Stomach (tissue), 9 donors: Measurements from ENCODE around the gene THY1. TPM values are rescaled to one million over a fixed set of nuclear protein-coding genes. Genes with fewer than 3 reads are reported as not detected.
"Not testable (repeated sequence)": the region's sequence is repeated elsewhere in the genome, so short reads cannot be mapped to it uniquely, and the experiment has no call there.

ENCODE experiments used
- DNase-seq, 2 donors: peaks; one replicate each; pipeline versions ENCODE4 v3.0.0 to v3.0.0-alpha.2; 2013 to 2019
- H3K27ac ChIP-seq, 5 donors: fragments of 200-600 bp in 4 of 5; sonication (generic) in 4 of 5; one replicate each; pipeline ENCODE4 v1.5.1; 2013 to 2019; ENCODE audit warnings: mild to moderate bottlenecking in 1 of 5, moderate library complexity in 1 of 5
- H3K27me3 ChIP-seq, 3 donors: fragments of 200-600 bp; sonication (generic); one replicate each; pipeline ENCODE4 v1.5.1; 2017 to 2019; ENCODE audit warnings: mixed run types in 1 of 3
- H3K36me3 ChIP-seq, 4 donors: fragments of 200-600 bp; sonication (generic); 1 replicate in 3 of 4; 2 replicates in 1 of 4; pipeline ENCODE4 v1.5.1; 2016 to 2019
- H3K4me1 ChIP-seq, 4 donors: fragments of 200-600 bp; sonication (generic); one replicate each; pipeline ENCODE4 v1.5.1; 2016 to 2019
- H3K4me3 ChIP-seq, 4 donors: fragments of 200-600 bp; sonication (generic) in 3 of 4; one replicate each; pipeline ENCODE4 v1.5.1; 2016 to 2019; ENCODE audit warnings: mild to moderate bottlenecking in 1 of 4
- H3K9me3 ChIP-seq, 4 donors: fragments of 200-600 bp; sonication (generic); one replicate each; pipeline ENCODE4 v1.5.1; 2016 to 2019
- EP300 ChIP-seq: sonication (generic); formaldehyde crosslinking; IDR thresholded peaks from one replicate; pipeline ENCODE4 v1.6.1; 2017; ENCODE audit warnings: antibody characterized with exemption
- POLR2A ChIP-seq, 4 donors: fragments of 450-650 bp; IDR thresholded peaks; one replicate each; pipeline ENCODE4 v1.6.1; 2016; ENCODE audit warnings: antibody characterized with exemption in 4 of 4, control low read depth in 2 of 4, mild to moderate bottlenecking in 1 of 4, moderate library complexity in 1 of 4
- POLR2AphosphoS5 ChIP-seq, 3 donors: sonication (generic); formaldehyde crosslinking; IDR thresholded peaks; one replicate each; pipeline ENCODE4 v1.6.1; 2016; ENCODE audit warnings: antibody characterized with exemption in 3 of 3
- WGBS, 5 donors: extraction: QIAGEN DNeasy Blood & Tissue Kit in 3 of 5; methylation state at CpG; one replicate each; pipeline versions ENCODE4 v1.1.5 to v1.1.7; 2013 to 2018; 5-methylcytosine and 5-hydroxymethylcytosine counted together
- intact Hi-C: fragments of 100-400 bp; cut with DNase I; formaldehyde crosslinking; loops from one replicate; pipeline ENCODE4 v1.15.1; 2023; ENCODE audit warnings: low total_unique reads
- polyA plus RNA-seq, 3 donors: library from polyadenylated mRNA; stranded (reverse); fragments of 200-250 nt; gene quantifications; one replicate each; pipeline ENCODE4 v1.2.3, GENCODE V29; 2013
- total RNA-seq, 5 donors: library from RNA; depleted of rRNA; stranded (reverse); fragments of >200 nt; gene quantifications; one replicate each; pipeline versions ENCODE4 v1.1.0 to v1.2.3, GENCODE V29; 2014 to 2016
- TF ChIP-seq, protein P1 (sequence below), 7 experiments: fragments of 450-650 bp in 4 of 7; fragments of 200-600 bp in 3 of 7; sonication (generic) in 3 of 7; IDR thresholded peaks; one replicate each; pipeline ENCODE4 v1.5.1; 2016 to 2019; ENCODE audit warnings: antibody characterized with exemption in 7 of 7, control low read depth in 2 of 7, mild to moderate bottlenecking in 1 of 7
- donor health status: healthy with polysubstance abuse.
- donor health status: Bipolar disorder and iron deficiency.
- donor health status: healthy.

Gene THY1
- total and polyA plus RNA-seq, 8 donors, result 1.2 to 13.7 (median 7.9) TPM

DNA sequence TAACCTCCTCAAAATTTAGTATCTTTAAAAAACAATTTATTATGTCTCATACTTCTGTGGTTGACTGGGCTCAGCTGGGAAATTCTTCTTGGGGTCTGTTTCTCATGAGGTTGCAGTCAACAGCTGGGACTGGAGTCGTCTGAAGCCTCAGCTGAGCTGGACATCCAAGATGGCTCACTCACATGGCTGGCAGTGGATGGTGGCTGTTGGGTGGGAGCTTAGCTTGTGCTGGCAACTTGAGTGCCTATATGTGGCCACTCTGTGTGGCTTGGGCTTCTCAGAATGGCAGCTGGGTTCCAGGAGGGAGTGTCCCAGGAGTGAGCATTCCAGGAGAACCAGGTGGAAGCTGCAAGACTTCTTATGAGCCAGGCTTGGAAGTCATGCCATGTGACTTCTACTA lies 13.2 kb downstream of the THY1 start:
- H3K27me3 ChIP-seq, result no peaks in the 10 kb centered on the region
- no peaks in the 10 kb centered on the region for H3K9me3 ChIP-seq
- intact Hi-C loops, result no loop called here
- no peaks in the 10 kb centered on the region for H3K36me3 ChIP-seq
- 75 to 91% (median 83%) methylated on average over 1 of the region's 1 CpG for WGBS, 5 donors
- DNase-seq, result no peak
- H3K4me3 ChIP-seq, result no peak overlapping the region
- no peak overlapping the region for H3K27ac ChIP-seq
- TF ChIP-seq POLR2A (IDR thresholded peaks at IDR 0.05) (no peak), POLR2AphosphoS5 (IDR thresholded peaks at IDR 0.05) (no peak), EP300 (no peak)
- TF ChIP-seq, protein P1, sequence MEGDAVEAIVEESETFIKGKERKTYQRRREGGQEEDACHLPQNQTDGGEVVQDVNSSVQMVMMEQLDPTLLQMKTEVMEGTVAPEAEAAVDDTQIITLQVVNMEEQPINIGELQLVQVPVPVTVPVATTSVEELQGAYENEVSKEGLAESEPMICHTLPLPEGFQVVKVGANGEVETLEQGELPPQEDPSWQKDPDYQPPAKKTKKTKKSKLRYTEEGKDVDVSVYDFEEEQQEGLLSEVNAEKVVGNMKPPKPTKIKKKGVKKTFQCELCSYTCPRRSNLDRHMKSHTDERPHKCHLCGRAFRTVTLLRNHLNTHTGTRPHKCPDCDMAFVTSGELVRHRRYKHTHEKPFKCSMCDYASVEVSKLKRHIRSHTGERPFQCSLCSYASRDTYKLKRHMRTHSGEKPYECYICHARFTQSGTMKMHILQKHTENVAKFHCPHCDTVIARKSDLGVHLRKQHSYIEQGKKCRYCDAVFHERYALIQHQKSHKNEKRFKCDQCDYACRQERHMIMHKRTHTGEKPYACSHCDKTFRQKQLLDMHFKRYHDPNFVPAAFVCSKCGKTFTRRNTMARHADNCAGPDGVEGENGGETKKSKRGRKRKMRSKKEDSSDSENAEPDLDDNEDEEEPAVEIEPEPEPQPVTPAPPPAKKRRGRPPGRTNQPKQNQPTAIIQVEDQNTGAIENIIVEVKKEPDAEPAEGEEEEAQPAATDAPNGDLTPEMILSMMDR (IDR thresholded peaks at IDR 0.05), result no peak
- H3K4me1 ChIP-seq, result no peaks in the 10 kb centered on the region

DNA sequence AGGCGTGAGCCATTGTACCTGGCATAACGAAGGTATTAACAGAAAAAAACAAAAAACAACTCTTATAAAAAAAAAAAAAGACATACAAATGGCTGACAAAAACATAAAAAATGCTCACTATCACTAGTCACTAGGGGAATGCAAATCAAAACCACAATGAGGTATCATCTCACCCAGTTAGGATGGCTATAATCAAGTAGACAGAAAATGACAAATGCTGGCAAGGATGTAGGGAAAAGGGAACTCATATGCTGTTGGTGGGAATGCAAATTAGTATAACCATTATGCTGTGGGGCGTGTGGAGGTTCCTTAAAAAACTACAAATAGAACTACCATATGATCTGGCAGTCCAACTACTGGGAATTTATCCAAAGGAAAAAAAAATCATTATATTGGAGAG lies 17.0 kb downstream of the THY1 start:
- Histone ChIP-seq H3K9me3 (peaks cover 2 to 11% (median 4%) of the 10 kb centered on the region in 4 donors), H3K27ac (no peak overlapping the region), H3K4me3 (no peak overlapping the region), H3K36me3 (no peaks in the 10 kb centered on the region), H3K27me3 (no peaks in the 10 kb centered on the region), H3K4me1 (no peaks in the 10 kb centered on the region)
- TF ChIP-seq, protein P1 (IDR thresholded peaks at IDR 0.05), result no peak
- no peak for TF ChIP-seq EP300
- no peak for TF ChIP-seq POLR2A (IDR thresholded peaks at IDR 0.05)
- TF ChIP-seq POLR2AphosphoS5 (IDR thresholded peaks at IDR 0.05), result no peak
- no peak for DNase-seq
- 83 to 89% (median 85%) methylated on average over 3 of the region's 3 CpGs for WGBS, 5 donors
- intact Hi-C loops, result no loop called here

GRCh38 chr11:119405448-119405847 lies 17.5 kb downstream of the THY1 start:
- H3K9me3 ChIP-seq, result peaks cover 7 to 16% (median 9%) of the 10 kb centered on the region in 4 donors
- H3K4me1 ChIP-seq, intact Hi-C loops, H3K27ac ChIP-seq, DNase-seq, H3K27me3 ChIP-seq, H3K4me3 ChIP-seq, H3K36me3 ChIP-seq: not testable (repeated sequence)
- WGBS, 5 donors, result 91 to 100% (median 94%) methylated on average over 6 of the region's 6 CpGs

- Histone ChIP-seq H3K4me1 (no peaks in the 10 kb centered on the region), H3K4me3 (no peak overlapping the region), H3K36me3 (no peaks in the 10 kb centered on the region), H3K27ac (no peak overlapping the region), H3K27me3 (no peaks in the 10 kb centered on the region), H3K9me3 (peaks cover 10 to 17% (median 11%) of the 10 kb centered on the region in 4 donors)
- WGBS, 5 donors, result 61 to 76% (median 72%) methylated on average over 2 of the region's 2 CpGs
- DNase-seq, result no peak
- intact Hi-C loops, result no loop called here
- no peak for TF ChIP-seq POLR2A (IDR thresholded peaks at IDR 0.05)
- TF ChIP-seq EP300, result no peak
- TF ChIP-seq, protein P1 (IDR thresholded peaks at IDR 0.05), result no peak
- TF ChIP-seq POLR2AphosphoS5 (IDR thresholded peaks at IDR 0.05), result no peak
These were observed 18.1 kb downstream of the THY1 start for GRCh38 chr11:119404872-119405271.

DNA sequence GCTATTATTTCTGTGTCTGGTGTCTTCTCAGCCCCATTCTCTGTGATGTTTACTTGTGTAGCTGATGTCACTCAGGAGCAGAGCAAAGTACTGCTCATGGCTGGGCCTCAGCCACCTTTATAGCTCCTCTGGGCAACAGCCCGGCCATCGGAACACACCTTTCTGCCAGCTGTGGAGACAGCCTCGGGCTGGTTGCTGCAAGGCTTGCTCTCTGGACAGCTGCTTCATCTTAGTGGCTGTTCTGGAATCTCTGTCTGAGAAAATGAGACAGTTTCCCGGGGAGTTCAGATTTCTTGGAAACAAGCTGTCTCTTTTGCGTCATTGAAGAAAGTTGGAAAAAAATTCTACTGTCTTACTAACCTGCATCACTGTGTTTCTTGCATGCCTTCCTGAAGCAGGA lies 20.0 kb downstream of the THY1 start:
- TF ChIP-seq, protein P1 (IDR thresholded peaks at IDR 0.05), result no peak
- TF ChIP-seq EP300 (no peak), POLR2A (IDR thresholded peaks at IDR 0.05) (no peak), POLR2AphosphoS5 (IDR thresholded peaks at IDR 0.05) (no peak)
- Histone ChIP-seq H3K4me3 (no peak overlapping the region), H3K36me3 (no peaks in the 10 kb centered on the region), H3K27me3 (no peaks in the 10 kb centered on the region), H3K9me3 (peaks cover 10 to 29% (median 20%) of the 10 kb centered on the region in 4 donors), H3K4me1 (no peaks in the 10 kb centered on the region), H3K27ac (no peak overlapping the region)
- 74 to 86% (median 76%) methylated on average over 5 of the region's 5 CpGs for WGBS, 5 donors
- intact Hi-C loops, result no loop called here
- no peak for DNase-seq
